ENCODE data around the gene TGFBR3.

The TGFBR3 gene

DNA sequence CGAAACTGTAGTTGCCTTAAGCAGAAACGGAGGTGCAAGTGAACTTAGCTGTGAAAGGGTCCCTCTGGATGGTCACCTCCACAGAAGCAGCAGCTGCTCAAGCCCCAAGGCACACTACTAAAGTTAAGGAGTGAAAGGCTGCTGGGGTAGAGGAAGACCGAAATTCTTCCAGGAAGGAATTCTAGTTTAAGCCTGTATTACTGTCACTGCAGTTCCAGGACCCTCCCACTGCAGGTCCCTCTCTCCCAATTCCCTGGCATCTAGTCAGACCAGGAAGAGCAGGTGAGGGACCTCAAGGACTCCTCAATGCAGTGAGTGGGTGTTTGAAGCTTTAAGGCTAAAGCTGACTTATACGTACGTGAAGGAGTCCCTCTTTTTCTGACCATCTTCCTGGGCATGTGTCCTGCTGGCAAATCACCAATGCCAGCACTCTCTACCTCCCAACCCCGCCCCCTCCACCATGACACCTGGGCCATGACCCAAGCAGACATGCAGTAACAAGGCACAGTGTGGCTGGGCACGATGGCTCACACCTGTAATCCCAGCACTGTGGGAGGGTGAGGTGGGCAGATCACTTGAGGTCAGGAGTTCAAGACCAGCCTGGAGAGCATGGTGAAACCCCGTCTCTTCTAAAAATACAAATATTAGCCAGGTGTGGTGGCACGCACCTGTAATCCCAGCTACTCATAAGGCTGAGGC lies 57.2 kb downstream of the TGFBR3 start:
- no peak overlapping the region for H2AFZ ChIP-seq (ENCODE audit: low read depth)
- no peaks in the 10 kb centered on the region for H3K36me3 ChIP-seq (ENCODE audit: insufficient read depth)
- H4K20me1 ChIP-seq (ENCODE audit: insufficient read depth): no peaks in the 10 kb centered on the region
- no peak overlapping the region for H3K4me3 ChIP-seq (IDR thresholded peaks at IDR 0.05; ENCODE audit: insufficient read depth, low read depth, low read length)
- H3K9ac ChIP-seq: no peak overlapping the region
- no peaks in the 10 kb centered on the region for H3K79me2 ChIP-seq (ENCODE audit: insufficient read depth, low read depth)
- TF ChIP-seq CTCF (conservative IDR thresholded peaks at IDR 0.05; ENCODE audit: low read depth, low read length): no peak
- no peaks in the 10 kb centered on the region for H3K4me1 ChIP-seq (ENCODE audit: low read depth, poor library complexity, severe bottlenecking)
- no peaks in the 10 kb centered on the region for H3K27me3 ChIP-seq (ENCODE audit: insufficient read depth, low read depth)
- no peak overlapping the region for H3K27ac ChIP-seq
- no peak overlapping the region for H3K4me2 ChIP-seq

DNA sequence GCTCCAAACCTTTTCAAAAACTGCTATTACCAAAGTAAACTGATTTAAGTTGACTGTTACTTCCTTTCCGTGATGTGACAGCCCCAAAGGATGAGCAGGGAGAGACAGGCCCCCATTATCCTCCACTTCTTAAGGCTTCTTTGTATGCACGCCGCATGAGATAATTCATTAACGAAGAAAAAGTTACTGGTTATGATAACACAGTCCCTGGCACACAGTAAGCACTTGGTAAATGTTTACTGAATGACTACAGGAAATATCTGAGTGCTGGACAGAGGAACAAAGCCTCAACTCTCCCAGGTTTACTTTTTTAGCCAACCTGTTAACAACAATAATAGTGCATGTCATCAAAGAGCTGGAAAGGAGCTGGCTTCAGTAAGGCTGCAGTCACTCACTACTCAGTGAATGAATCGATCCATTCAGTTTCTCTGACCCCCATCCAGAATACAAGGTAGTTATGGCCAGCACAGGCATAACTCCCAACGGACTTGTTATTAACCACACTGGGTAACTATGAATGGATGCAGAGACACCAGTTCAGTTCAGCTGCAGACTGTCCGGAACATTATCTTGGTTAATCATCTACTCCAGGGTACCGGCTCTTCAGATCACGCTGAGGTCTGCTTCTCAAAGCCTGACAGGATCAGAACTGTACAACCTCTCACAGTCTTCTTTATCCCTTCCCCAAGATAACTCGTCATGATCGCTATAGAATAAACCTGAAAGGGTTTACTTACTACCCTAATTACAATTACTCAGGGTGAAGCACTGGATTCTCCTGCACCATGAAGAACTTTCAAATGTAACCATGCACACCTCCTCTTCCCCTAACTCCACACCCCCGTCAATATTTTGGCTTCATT lies 58.3 kb downstream of the TGFBR3 start:
- no peak overlapping the region for H3K4me2 ChIP-seq
- no peaks in the 10 kb centered on the region for H3K27me3 ChIP-seq (ENCODE audit: insufficient read depth, low read depth)
- no peaks in the 10 kb centered on the region for H3K36me3 ChIP-seq (ENCODE audit: insufficient read depth)
- H3K27ac ChIP-seq: no peak overlapping the region
- no peaks in the 10 kb centered on the region for H3K79me2 ChIP-seq (ENCODE audit: insufficient read depth, low read depth)
- no peak overlapping the region for H3K9ac ChIP-seq
- H3K4me1 ChIP-seq (ENCODE audit: low read depth, poor library complexity, severe bottlenecking): no peaks in the 10 kb centered on the region
- H3K4me3 ChIP-seq (IDR thresholded peaks at IDR 0.05; ENCODE audit: insufficient read depth, low read depth, low read length): no peak overlapping the region
- no peak for TF ChIP-seq CTCF (conservative IDR thresholded peaks at IDR 0.05; ENCODE audit: low read depth, low read length)
- no peak overlapping the region for H2AFZ ChIP-seq (ENCODE audit: low read depth)
- no peaks in the 10 kb centered on the region for H4K20me1 ChIP-seq (ENCODE audit: insufficient read depth)

DNA sequence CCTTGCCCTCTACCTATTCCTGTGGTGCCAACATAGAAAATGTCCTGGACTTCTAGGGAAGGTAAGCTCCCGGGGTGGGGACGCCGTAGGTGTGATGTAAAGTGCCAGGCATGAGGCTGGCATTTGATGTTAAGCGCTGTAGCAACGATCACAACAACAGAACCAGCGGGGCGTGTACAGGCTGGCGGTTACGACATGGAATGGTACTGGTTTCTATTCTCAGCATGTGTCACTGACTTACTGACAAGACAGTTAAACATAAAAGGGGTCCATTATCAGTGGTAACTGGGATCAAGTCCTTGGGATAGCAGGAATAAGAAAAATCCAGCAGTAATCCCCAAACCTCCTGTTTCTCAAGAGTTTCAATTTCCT lies 58.9 kb downstream of the TGFBR3 start:
- no peaks in the 10 kb centered on the region for H3K36me3 ChIP-seq (ENCODE audit: insufficient read depth)
- TF ChIP-seq CTCF (conservative IDR thresholded peaks at IDR 0.05; ENCODE audit: low read depth, low read length): no peak
- no peaks in the 10 kb centered on the region for H3K79me2 ChIP-seq (ENCODE audit: insufficient read depth, low read depth)
- H3K27ac ChIP-seq: no peak overlapping the region
- no peak overlapping the region for H3K9ac ChIP-seq
- no peaks in the 10 kb centered on the region for H3K27me3 ChIP-seq (ENCODE audit: insufficient read depth, low read depth)
- no peak overlapping the region for H2AFZ ChIP-seq (ENCODE audit: low read depth)
- H3K4me3 ChIP-seq (IDR thresholded peaks at IDR 0.05; ENCODE audit: insufficient read depth, low read depth, low read length): no peak overlapping the region
- no peak overlapping the region for H3K4me2 ChIP-seq
- no peaks in the 10 kb centered on the region for H3K4me1 ChIP-seq (ENCODE audit: low read depth, poor library complexity, severe bottlenecking)
- no peaks in the 10 kb centered on the region for H4K20me1 ChIP-seq (ENCODE audit: insufficient read depth)

GRCh38 chr1:91826649-91827048 lies 59.3 kb downstream of the TGFBR3 start:
- Histone ChIP-seq H3K4me1 (ENCODE audit: low read depth, poor library complexity, severe bottlenecking) (no peaks in the 10 kb centered on the region), H3K4me2 (no peak overlapping the region), H2AFZ (ENCODE audit: low read depth) (no peak overlapping the region), H3K36me3 (ENCODE audit: insufficient read depth) (no peaks in the 10 kb centered on the region), H3K4me3 (IDR thresholded peaks at IDR 0.05; ENCODE audit: insufficient read depth, low read depth, low read length) (no peak overlapping the region), H3K27me3 (ENCODE audit: insufficient read depth, low read depth) (no peaks in the 10 kb centered on the region), H3K27ac (no peak overlapping the region), H4K20me1 (ENCODE audit: insufficient read depth) (no peaks in the 10 kb centered on the region), H3K79me2 (ENCODE audit: insufficient read depth, low read depth) (no peaks in the 10 kb centered on the region), H3K9ac (no peak overlapping the region)
- no peak for TF ChIP-seq CTCF (conservative IDR thresholded peaks at IDR 0.05; ENCODE audit: low read depth, low read length)
